Trophoblast cell (in vitro differentiated cells and primary cell): ENCODE measurements around the gene CADPS.

Experiments used
- DNase-seq, 2 donors: peaks; one replicate each; pipeline ENCODE4 v3.0.0-alpha.2; 2016
- H2AFZ ChIP-seq: 2 replicates; pipeline ENCODE4 v1.6.1; 2013; ENCODE audit warnings: low read length, moderate library complexity, mild to moderate bottlenecking; ENCODE audit not compliant: insufficient read depth, poor library complexity
- H2AK5ac ChIP-seq: 2 replicates; pipeline ENCODE4 v1.6.1; 2013; ENCODE audit warnings: mild to moderate bottlenecking, low read length
- H2BK120ac ChIP-seq: 2 replicates; pipeline ENCODE4 v1.6.1; 2013; ENCODE audit warnings: low read length, mild to moderate bottlenecking, moderate library complexity; ENCODE audit not compliant: insufficient read depth, poor library complexity
- H2BK12ac ChIP-seq: 2 replicates; pipeline ENCODE4 v1.6.1; 2013; ENCODE audit warnings: mild to moderate bottlenecking, low read length, moderate library complexity
- H2BK5ac ChIP-seq: 2 replicates; pipeline ENCODE4 v1.6.1; 2013; ENCODE audit warnings: low read length, low read depth, moderate library complexity, mild to moderate bottlenecking; ENCODE audit not compliant: poor library complexity
- H3K14ac ChIP-seq: 2 replicates; pipeline ENCODE4 v1.6.1; 2013; ENCODE audit warnings: mild to moderate bottlenecking, low read length
- H3K18ac ChIP-seq: 2 replicates; pipeline ENCODE4 v1.6.1; 2013; ENCODE audit warnings: mild to moderate bottlenecking, low read length
- H3K23ac ChIP-seq: 2 replicates; pipeline ENCODE4 v1.6.1; 2013; ENCODE audit warnings: low read length
- H3K27ac ChIP-seq: 2 replicates; pipeline ENCODE4 v1.5.1; 2013; ENCODE audit warnings: low read depth, mild to moderate bottlenecking, inconsistent platforms, low read length, moderate library complexity
- H3K27me3 ChIP-seq: 2 replicates; pipeline ENCODE4 v1.6.1; 2013; ENCODE audit warnings: inconsistent platforms, mild to moderate bottlenecking, low read length, moderate library complexity; ENCODE audit not compliant: insufficient read depth
- H3K36me3 ChIP-seq, 2 experiments: 1 replicate in 1 of 2; 2 replicates in 1 of 2; pipeline ENCODE4 v1.6.1; 2013; ENCODE audit warnings: low read length in 2 of 2, mild to moderate bottlenecking in 2 of 2, moderate library complexity in 1 of 2; ENCODE audit not compliant: insufficient read depth in 2 of 2, control insufficient read depth in 1 of 2
- H3K4ac ChIP-seq: 2 replicates; pipeline ENCODE4 v1.6.1; 2013; ENCODE audit warnings: low read depth, mild to moderate bottlenecking, low read length, moderate library complexity
- H3K4me1 ChIP-seq, 2 experiments: 1 replicate in 1 of 2; 2 replicates in 1 of 2; pipeline ENCODE4 v1.6.1; 2013; ENCODE audit warnings: low read length in 2 of 2, mild to moderate bottlenecking in 2 of 2, moderate library complexity in 1 of 2; ENCODE audit not compliant: insufficient read depth in 2 of 2, control insufficient read depth in 1 of 2
- H3K4me2 ChIP-seq: 2 replicates; pipeline ENCODE4 v1.6.1; 2013; ENCODE audit warnings: inconsistent platforms, mild to moderate bottlenecking, low read length, moderate library complexity
- H3K4me3 ChIP-seq: 2 replicates; pipeline ENCODE4 v1.5.1; 2013; ENCODE audit warnings: mild to moderate bottlenecking, low read depth, low read length, inconsistent platforms
- H3K79me1 ChIP-seq: one replicate; pipeline ENCODE4 v1.6.1; 2013; ENCODE audit warnings: low read length
- H3K79me2 ChIP-seq: 2 replicates; pipeline ENCODE4 v1.6.1; 2013; ENCODE audit warnings: low read length, mild to moderate bottlenecking; ENCODE audit not compliant: control insufficient read depth, insufficient read depth, poor library complexity
- H3K9ac ChIP-seq: 2 replicates; pipeline ENCODE4 v1.6.1; 2013; ENCODE audit warnings: mild to moderate bottlenecking, low read length
- H3K9me3 ChIP-seq: 2 replicates; pipeline ENCODE4 v1.6.1; 2013; ENCODE audit warnings: low read depth, mild to moderate bottlenecking, control low read depth, inconsistent platforms, low read length; ENCODE audit not compliant: insufficient read depth
- H4K12ac ChIP-seq: 2 replicates; pipeline ENCODE4 v1.6.1; 2013; ENCODE audit warnings: low read depth, mild to moderate bottlenecking, low read length, moderate library complexity
- H4K8ac ChIP-seq: 2 replicates; pipeline ENCODE4 v1.6.1; 2013; ENCODE audit warnings: low read depth, mild to moderate bottlenecking, low read length, moderate library complexity
- H4K91ac ChIP-seq: one replicate; pipeline ENCODE4 v1.6.1; 2013; ENCODE audit warnings: low read depth, mild to moderate bottlenecking, low read length, moderate library complexity
- WGBS: extraction: QIAGEN DNeasy Blood & Tissue Kit; methylation state at CpG from one replicate; pipeline ENCODE4 v1.1.7; 2013; ENCODE audit warnings: missing lambda C conversion rate; ENCODE audit not compliant: insufficient read length, insufficient coverage; ENCODE audit errors: extremely low coverage; 5-methylcytosine and 5-hydroxymethylcytosine counted together

Gene CADPS

DNA sequence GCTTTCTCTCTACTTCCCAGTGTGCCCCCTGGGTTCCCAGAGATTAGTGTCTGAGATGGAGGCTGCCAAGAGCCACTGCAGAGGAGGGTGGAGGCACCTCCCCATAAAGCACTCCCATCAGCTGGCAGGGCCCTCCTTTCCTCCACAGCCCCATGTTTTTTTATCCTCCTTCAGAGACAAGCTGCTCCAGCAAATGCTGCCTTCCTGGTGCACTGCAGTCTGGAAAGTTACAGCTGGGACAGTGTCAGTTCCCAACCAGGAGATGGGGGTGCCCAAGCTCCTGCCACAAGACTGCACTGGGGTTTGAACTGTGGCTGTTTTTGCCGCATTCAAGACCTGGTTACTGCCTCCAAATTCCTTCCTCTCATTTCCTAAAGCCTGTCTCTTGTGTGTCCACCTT, 206.1 kb downstream of the CADPS start:
- Histone ChIP-seq H2BK12ac (no peak overlapping the region), H3K23ac (no peak overlapping the region), H4K12ac (no peak overlapping the region), H3K9ac (no peak overlapping the region), H3K4me2 (no peak overlapping the region), H2AFZ (no peak overlapping the region), H3K27me3 (no peaks in the 10 kb centered on the region), H3K79me1 (no peaks in the 10 kb centered on the region), H3K36me3 (no peaks in the 10 kb centered on the region), H3K18ac (no peak overlapping the region), H4K91ac (no peak overlapping the region), H3K4me1 (no peaks in the 10 kb centered on the region), H3K9me3 (no peaks in the 10 kb centered on the region), H4K8ac (no peak overlapping the region), H3K79me2 (no peaks in the 10 kb centered on the region), H3K4ac (no peak overlapping the region), H2BK120ac (no peak overlapping the region), H2AK5ac (no peak overlapping the region), H2BK5ac (no peak overlapping the region), H3K27ac (no peak overlapping the region), H3K14ac (no peak overlapping the region), H3K4me3 (no peak overlapping the region)
- no CpG with 5 or more reads among the region's 1 CpG for WGBS
- DNase-seq: no peak

DNA sequence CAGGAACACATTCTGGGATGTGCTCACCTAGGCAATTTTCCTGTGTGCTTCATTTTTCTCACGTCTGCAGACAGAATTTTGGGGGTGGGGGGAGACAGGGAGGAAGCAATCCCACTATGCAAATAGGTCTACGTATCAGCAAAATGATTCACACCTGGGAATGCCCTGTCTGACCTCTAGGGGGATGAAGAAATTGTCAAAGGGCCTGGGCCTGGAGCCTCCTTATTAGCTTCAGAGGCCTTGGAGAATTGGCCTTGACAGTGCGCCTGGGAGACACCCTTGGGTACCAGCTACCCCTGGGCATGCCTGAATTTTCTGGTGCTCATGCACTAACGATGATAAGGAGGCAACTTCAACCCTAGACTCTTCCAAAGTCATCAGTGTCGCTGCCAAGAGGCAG, 207.5 kb downstream of the CADPS start:
- Histone ChIP-seq H4K12ac (no peak overlapping the region), H2AFZ (no peak overlapping the region), H3K4me3 (no peak overlapping the region), H2BK120ac (no peak overlapping the region), H3K18ac (no peak overlapping the region), H2AK5ac (no peak overlapping the region), H3K4ac (no peak overlapping the region), H3K27me3 (no peaks in the 10 kb centered on the region), H3K9ac (no peak overlapping the region), H3K79me2 (no peaks in the 10 kb centered on the region), H2BK12ac (no peak overlapping the region), H4K8ac (no peak overlapping the region), H3K79me1 (no peaks in the 10 kb centered on the region), H3K9me3 (no peaks in the 10 kb centered on the region), H2BK5ac (no peak overlapping the region), H3K4me1 (no peaks in the 10 kb centered on the region), H3K23ac (no peak overlapping the region), H3K36me3 (no peaks in the 10 kb centered on the region), H3K27ac (no peak overlapping the region), H4K91ac (no peak overlapping the region), H3K14ac (no peak overlapping the region), H3K4me2 (no peak overlapping the region)
- DNase-seq: peak in 1 of 2 donors; percentile 13
- WGBS: no CpG with 5 or more reads among the region's 5 CpGs

DNA sequence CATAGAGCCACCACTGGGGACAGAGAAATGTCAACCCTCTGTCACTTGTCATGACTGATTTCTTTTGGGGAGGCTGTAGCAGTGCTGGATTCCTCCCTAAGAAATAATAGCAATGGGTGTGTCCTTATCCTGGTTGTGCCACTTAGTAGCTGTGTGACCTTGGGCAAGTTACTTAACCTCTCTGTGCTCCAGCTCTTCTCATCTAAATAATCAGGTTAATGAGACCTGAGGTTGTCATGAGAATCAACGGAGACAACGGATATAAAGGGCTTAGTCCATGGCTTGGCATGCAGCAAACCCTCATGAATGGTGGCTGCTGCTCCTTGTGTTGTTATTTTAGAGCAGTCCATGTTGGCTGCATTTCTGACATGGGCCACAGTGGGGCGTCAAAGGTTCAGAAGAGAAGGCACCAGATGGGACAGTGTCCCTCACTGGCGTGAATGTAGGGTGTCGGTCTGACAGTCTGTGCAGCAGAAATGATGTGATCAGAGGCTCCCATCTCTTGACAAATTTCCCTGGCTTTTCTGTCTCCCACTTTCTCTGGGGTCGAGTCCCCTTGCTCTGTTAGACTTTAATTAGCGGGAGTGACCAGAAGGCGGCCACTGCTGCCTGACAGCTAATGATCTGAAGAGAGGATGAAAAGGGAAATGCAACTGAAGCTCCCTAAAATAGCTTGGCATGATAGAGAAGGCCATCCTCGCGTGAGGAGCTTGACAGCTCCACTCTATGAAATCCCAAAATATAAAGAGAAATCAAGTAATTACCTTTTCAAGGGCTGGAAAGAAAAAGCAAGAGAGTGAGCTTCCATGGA, 209.4 kb downstream of the CADPS start:
- Histone ChIP-seq H4K91ac (no peak overlapping the region), H3K14ac (no peak overlapping the region), H4K8ac (no peak overlapping the region), H2AK5ac (no peak overlapping the region), H3K36me3 (no peaks in the 10 kb centered on the region), H2AFZ (no peak overlapping the region), H3K4me1 (no peaks in the 10 kb centered on the region), H3K4ac (no peak overlapping the region), H2BK5ac (no peak overlapping the region), H3K9ac (no peak overlapping the region), H3K4me2 (no peak overlapping the region), H2BK12ac (no peak overlapping the region), H3K18ac (no peak overlapping the region), H4K12ac (no peak overlapping the region), H3K79me1 (no peaks in the 10 kb centered on the region), H3K9me3 (no peaks in the 10 kb centered on the region), H3K4me3 (no peak overlapping the region), H2BK120ac (no peak overlapping the region), H3K27me3 (no peaks in the 10 kb centered on the region), H3K27ac (no peak overlapping the region), H3K23ac (no peak overlapping the region), H3K79me2 (no peaks in the 10 kb centered on the region)
- peak; percentile 56 to 66 for DNase-seq
- no CpG with 5 or more reads among the region's 10 CpGs for WGBS

DNA sequence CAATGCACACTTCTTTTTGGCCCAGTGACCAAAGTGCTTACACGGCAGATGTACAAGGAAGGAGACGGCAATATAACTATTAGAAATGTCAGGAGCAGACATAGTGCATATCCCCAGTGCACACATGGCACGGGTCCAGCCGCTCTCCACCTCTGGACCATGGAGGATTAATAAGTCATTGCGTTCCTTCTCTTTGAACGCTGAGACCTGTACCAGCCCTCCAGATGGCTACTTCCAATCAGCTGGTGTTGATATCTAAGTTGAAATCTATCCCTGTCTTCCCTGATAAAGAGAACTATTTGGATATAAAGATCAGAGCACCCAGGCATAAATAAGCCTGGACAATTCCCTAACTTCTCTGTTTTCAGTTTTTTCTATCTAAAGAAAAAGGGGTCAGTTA, 212.5 kb downstream of the CADPS start:
- Histone ChIP-seq H2BK120ac (no peak overlapping the region), H3K18ac (no peak overlapping the region), H3K27me3 (no peaks in the 10 kb centered on the region), H3K23ac (no peak overlapping the region), H2BK12ac (no peak overlapping the region), H3K9ac (no peak overlapping the region), H3K79me2 (no peaks in the 10 kb centered on the region), H3K4me2 (no peak overlapping the region), H4K8ac (no peak overlapping the region), H3K36me3 (no peaks in the 10 kb centered on the region), H2BK5ac (no peak overlapping the region), H3K14ac (no peak overlapping the region), H3K4me1 (no peaks in the 10 kb centered on the region), H2AFZ (no peak overlapping the region), H2AK5ac (no peak overlapping the region), H3K9me3 (no peaks in the 10 kb centered on the region), H3K79me1 (no peaks in the 10 kb centered on the region), H4K91ac (no peak overlapping the region), H4K12ac (no peak overlapping the region), H3K4me3 (no peak overlapping the region), H3K4ac (no peak overlapping the region), H3K27ac (no peak overlapping the region)
- no peak for DNase-seq
- WGBS: no CpG with 5 or more reads among the region's 6 CpGs
